GM12872 (cell line): ENCODE measurements around the gene RIMOC1.

Source experiments
- CTCF ChIP-seq: IDR thresholded peaks from 3 replicates; pipeline ENCODE4 v1.5.1; 2011; ENCODE audit warnings: low read depth, mild to moderate bottlenecking, low read length, moderate library complexity; ENCODE audit not compliant: insufficient read depth

The RIMOC1 gene

GRCh38 chr5:41892031-41892430, 12.1 kb upstream of the RIMOC1 start:
- no peak for TF ChIP-seq CTCF

- no peak for TF ChIP-seq CTCF
Measured at GRCh38 chr5:41893074-41893851, 10.9 kb upstream of the RIMOC1 start.

- no peak for TF ChIP-seq CTCF
Measured at GRCh38 chr5:41896230-41896629, 7.9 kb upstream of the RIMOC1 start.

- no peak for TF ChIP-seq CTCF
Measured at GRCh38 chr5:41903382-41903891, 707 bp upstream of the RIMOC1 start.

GRCh38 chr5:41906151-41906550, 2.0 kb downstream of the RIMOC1 start:
- no peak for TF ChIP-seq CTCF

GRCh38 chr5:41908374-41909079, 4.4 kb downstream of the RIMOC1 start:
- no peak for TF ChIP-seq CTCF

GRCh38 chr5:41918105-41918504, 14.0 kb downstream of the RIMOC1 start:
- no peak for TF ChIP-seq CTCF
